Neural crest cell (in vitro differentiated cells): Measurements from ENCODE around the gene TMEM209. TPM values are rescaled to one million over a fixed set of nuclear protein-coding genes. Genes with fewer than 3 reads are reported as not detected.

Experiments used
- DNase-seq: peaks from one replicate; pipeline ENCODE4 v3.0.0; 2021; ENCODE audit warnings: low read depth, mixed read lengths, low spot score
- H3K27ac Mint-ChIP-seq: one replicate; pipeline ENCODE4 v1.8.0; 2021; ENCODE audit warnings: mild to moderate bottlenecking, mixed read lengths; ENCODE audit not compliant: unreplicated experiment
- H3K27me3 Mint-ChIP-seq: 2 replicates; pipeline ENCODE4 v1.8.0; 2021; ENCODE audit warnings: low read depth, mild to moderate bottlenecking, mixed read lengths
- H3K36me3 Mint-ChIP-seq: 2 replicates; pipeline ENCODE4 v1.8.0; 2021; ENCODE audit warnings: low read depth, mild to moderate bottlenecking, mixed read lengths
- H3K4me1 Mint-ChIP-seq: 2 replicates; pipeline ENCODE4 v1.8.0; 2021; ENCODE audit warnings: mixed read lengths
- H3K4me3 Mint-ChIP-seq: one replicate; pipeline ENCODE4 v1.8.0; 2021; ENCODE audit warnings: mild to moderate bottlenecking, mixed read lengths
- H3K9me3 Mint-ChIP-seq: 2 replicates; pipeline ENCODE4 v1.8.0; 2021; ENCODE audit warnings: mixed read lengths
- CTCF ChIP-seq: fragments of 200-600 bp; sonication (generic); conservative IDR thresholded peaks from 2 replicates; pipeline ENCODE4 v1.5.0; 2021; ENCODE audit warnings: antibody characterized with exemption, mild to moderate bottlenecking
- total RNA-seq: library from RNA; stranded (reverse); gene quantifications from 2 replicates; pipeline ENCODE4 v1.2.1, GENCODE V29; 2021

Gene TMEM209
- total RNA-seq, 1 donor from 2014 or later = 43.6 TPM

GRCh38 chr7:130152493-130153210, 52.6 kb downstream of the TMEM209 start:
- Mint-ChIP-seq H3K27me3 (no peaks in the 10 kb centered on the region), H3K9me3 (peaks cover 2% of the 10 kb centered on the region), H3K36me3 (peaks cover 15% of the 10 kb centered on the region), H3K4me1 (no peaks in the 10 kb centered on the region), H3K27ac (no peak overlapping the region), H3K4me3 (no peak overlapping the region)
- TF ChIP-seq CTCF = no peak
- no peak for DNase-seq

GRCh38 chr7:130151591-130152492, 53.4 kb downstream of the TMEM209 start:
- Mint-ChIP-seq H3K27me3 (no peaks in the 10 kb centered on the region), H3K36me3 (peaks cover 9% of the 10 kb centered on the region), H3K4me3 (no peak overlapping the region), H3K9me3 (peaks cover 2% of the 10 kb centered on the region), H3K4me1 (no peaks in the 10 kb centered on the region), H3K27ac (no peak overlapping the region)
- TF ChIP-seq CTCF = no peak
- DNase-seq = no peak

GRCh38 chr7:130150587-130150986, 54.6 kb downstream of the TMEM209 start:
- DNase-seq = no peak
- no peak for TF ChIP-seq CTCF
- Mint-ChIP-seq H3K4me1 (peaks cover 4% of the 10 kb centered on the region), H3K36me3 (peaks cover 3% of the 10 kb centered on the region), H3K27ac (no peak overlapping the region), H3K27me3 (no peaks in the 10 kb centered on the region), H3K9me3 (peaks cover 2% of the 10 kb centered on the region), H3K4me3 (no peak overlapping the region)

GRCh38 chr7:130149281-130150139, 55.7 kb downstream of the TMEM209 start:
- Mint-ChIP-seq H3K27ac (no peak overlapping the region), H3K27me3 (no peaks in the 10 kb centered on the region), H3K4me3 (no peak overlapping the region), H3K9me3 (no peaks in the 10 kb centered on the region), H3K36me3 (no peaks in the 10 kb centered on the region), H3K4me1 (peaks cover 6% of the 10 kb centered on the region)
- no peak for DNase-seq
- TF ChIP-seq CTCF = no peak

GRCh38 chr7:130148561-130148960, 56.6 kb downstream of the TMEM209 start:
- no peaks in the 10 kb centered on the region for H3K9me3 Mint-ChIP-seq
- H3K27me3 Mint-ChIP-seq = no peaks in the 10 kb centered on the region
- no peak for TF ChIP-seq CTCF
- H3K4me1 Mint-ChIP-seq = peaks cover 6% of the 10 kb centered on the region
- H3K36me3 Mint-ChIP-seq = no peaks in the 10 kb centered on the region
- no peak overlapping the region for H3K27ac Mint-ChIP-seq
- H3K4me3 Mint-ChIP-seq = no peak overlapping the region
- DNase-seq = no peak
